GM10266 (cell line): ENCODE results near the gene PHF21B.
"Not testable (repeated sequence)": the region's sequence is repeated elsewhere in the genome, so short reads cannot be mapped to it uniquely, and the experiment has no call there.

ENCODE experiments used
- DNase-seq: peaks from one replicate; pipeline ENCODE4 v3.0.0; 2012; ENCODE audit errors: extremely low spot score
- CTCF ChIP-seq: IDR thresholded peaks from 2 replicates; pipeline ENCODE4 v1.5.1; 2012; ENCODE audit warnings: mild to moderate bottlenecking, low read depth; ENCODE audit not compliant: control insufficient read depth, insufficient read depth; ENCODE audit errors: missing control alignments

Gene PHF21B

GRCh38 chr22:44963832-44964721, 45.7 kb downstream of the PHF21B start:
- TF ChIP-seq CTCF, result no peak
- DNase-seq, result no peak

- no peak for DNase-seq
- no peak for TF ChIP-seq CTCF
Observed at GRCh38 chr22:44962741-44963454, 46.9 kb downstream of the PHF21B start.

- not testable (repeated sequence) for DNase-seq
Observed at GRCh38 chr22:44961682-44962081, 48.1 kb downstream of the PHF21B start.

- no peak for TF ChIP-seq CTCF
- DNase-seq, result no peak
Observed at GRCh38 chr22:44956840-44957767, 52.7 kb downstream of the PHF21B start.

- no peak for DNase-seq
- TF ChIP-seq CTCF, result no peak
Observed at GRCh38 chr22:44955102-44955501, 54.7 kb downstream of the PHF21B start.

- DNase-seq, result no peak
- TF ChIP-seq CTCF, result no peak
Observed at GRCh38 chr22:44954149-44954548, 55.7 kb downstream of the PHF21B start.
